HuH-7 (cell line): Measurements from ENCODE around the gene FAM24B.

Experiments used
- DNase-seq: peaks from one replicate; pipeline ENCODE4 v3.0.0; 2011; ENCODE audit warnings: low spot score

The FAM24B gene

DNA sequence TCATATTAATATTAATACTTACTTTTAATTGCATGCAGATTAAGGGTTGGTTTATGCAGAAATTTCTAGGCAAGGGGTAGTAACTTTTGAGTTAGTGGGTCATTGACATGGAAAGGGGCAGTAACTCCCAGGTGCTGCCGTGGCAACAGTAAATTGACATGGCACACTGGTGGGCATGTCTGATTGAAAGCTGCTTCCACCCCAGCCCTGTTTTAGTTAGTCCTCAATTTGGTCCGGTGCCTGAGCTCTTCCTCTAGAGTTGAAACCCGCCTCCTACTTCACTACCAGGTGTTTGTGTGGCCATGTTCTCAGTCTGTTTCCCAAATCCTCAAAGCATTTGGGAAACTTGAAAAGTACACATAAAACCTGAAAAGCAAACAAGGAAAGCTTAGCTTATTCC, 52.1 kb downstream of the FAM24B start:
- no peak for DNase-seq

DNA sequence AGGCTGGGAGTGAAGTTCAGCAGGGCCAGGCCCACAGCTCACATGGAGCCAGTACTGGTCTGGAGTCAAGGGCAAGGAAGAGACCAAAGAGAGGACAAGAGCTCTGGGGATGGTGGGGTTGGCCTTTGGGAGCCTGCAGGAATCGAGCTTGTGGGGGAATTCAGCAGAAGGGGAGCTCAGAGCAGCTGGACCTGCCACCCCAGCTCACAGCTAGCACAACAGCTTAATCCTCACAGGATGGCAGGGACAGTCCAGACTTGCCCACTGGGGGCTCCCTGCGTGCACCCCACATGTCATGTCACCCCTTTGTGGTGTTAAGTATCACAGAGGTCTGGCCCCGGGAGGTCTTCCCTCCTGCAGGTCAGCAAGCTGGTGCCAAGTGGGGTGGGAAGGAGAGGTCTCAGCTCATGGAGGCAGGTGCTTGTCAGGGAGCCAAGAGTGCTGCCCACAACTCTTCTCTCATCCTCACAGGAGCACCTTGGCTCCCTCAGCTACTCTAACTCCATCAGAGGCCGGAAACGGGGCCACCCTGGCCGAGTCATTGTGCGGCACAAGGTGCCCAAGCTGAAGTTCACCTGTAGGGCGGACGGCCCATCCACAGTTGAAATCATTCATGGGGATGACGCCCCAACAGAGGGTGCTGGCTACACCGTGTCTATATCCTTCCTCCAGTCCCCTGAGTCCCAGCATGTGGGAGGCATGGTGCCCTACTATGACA, 56.2 kb downstream of the FAM24B start:
- DNase-seq, result no peak

DNA sequence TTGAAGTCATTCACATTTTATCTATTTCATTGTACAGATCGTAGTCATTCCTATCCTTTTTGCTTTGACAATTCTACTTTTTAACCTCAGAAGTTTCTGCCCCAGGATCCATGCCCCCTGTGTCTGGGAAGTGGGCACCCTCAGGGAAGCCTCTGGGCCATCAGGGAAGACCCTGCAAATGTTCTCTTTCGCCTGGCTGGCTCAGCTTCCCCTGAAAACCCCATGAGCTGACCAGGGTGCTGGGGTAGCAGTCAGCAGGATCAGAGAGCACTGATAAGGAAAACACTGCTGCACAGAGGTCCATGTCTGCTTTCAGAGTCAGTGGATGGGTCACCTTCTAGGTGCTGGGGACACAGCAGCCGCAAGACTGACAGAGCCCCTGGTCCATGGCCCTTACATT, 57.6 kb downstream of the FAM24B start:
- DNase-seq, result no peak

GRCh38 chr10:122815458-122815857, 63.9 kb downstream of the FAM24B start:
- no peak for DNase-seq

DNA sequence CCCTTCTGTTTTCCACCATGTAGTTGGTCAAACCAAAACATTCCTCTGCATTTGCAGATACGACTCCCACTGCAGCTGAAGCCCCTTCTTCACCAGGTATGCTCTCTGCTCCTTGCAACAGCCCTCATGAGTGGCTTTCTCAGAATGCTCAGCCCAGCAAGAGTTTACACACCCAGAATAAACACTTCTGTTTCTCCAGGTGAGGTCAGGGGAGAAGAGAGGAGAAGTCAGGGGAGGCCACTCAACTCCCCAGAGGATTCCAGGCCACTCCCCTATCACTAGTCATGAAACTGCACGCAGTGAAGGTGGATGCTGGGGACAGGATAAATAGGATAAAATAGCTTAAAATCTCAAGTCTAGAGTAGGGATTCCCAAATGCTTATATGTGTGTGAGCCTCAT, 64.9 kb downstream of the FAM24B start:
- DNase-seq, result no peak

DNA sequence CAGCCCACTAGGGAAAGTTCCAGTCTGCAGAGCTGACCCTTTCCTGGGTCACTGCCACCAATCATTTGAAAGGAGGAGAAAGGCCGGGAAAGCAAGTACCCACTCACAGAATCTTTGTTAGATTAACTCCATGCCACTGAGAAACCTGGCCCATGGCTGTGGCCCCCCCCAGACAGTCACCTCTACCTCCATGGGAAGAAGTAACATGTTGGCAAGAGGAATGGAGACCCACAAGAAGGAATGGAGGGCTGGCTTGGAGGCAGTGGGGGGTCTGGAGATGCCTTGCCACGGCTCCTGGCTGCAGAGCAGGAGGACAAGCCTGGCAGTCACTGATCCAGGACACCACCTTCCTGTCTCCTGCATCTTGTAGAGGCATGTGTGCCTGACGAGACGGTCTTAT, 66.6 kb downstream of the FAM24B start:
- no peak for DNase-seq

DNA sequence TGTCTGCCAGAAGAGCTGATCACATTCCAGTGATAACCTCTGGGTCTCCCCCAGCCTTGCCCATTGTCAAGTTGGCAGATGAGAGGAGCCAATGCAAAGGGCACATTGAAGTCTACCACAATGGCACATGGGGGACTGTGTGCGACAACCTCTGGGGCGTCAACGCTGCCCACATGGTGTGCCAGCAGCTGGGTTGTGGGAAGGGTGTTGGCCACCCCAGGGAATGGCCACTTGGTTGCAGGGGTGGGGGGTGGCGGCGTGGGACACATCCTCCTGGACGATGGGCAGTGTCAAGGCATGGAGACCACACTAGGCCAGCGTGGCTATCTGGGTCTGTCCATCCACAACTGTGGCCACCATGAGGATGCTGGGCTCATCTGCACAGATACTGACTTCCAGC, 77.1 kb downstream of the FAM24B start:
- DNase-seq, result no peak
